K562 (cell line): Measurements from ENCODE around the gene TMEM61. TPM values are rescaled to one million over a fixed set of nuclear protein-coding genes. Genes with fewer than 3 reads are reported as not detected.

Experiments
- ATAC-seq: fragments of 200-7000 bp; cut with Tn5 transposase; 3 replicates; pipeline ENCODE4 v1.9.1; 2020; ENCODE audit warnings: moderate library complexity
- BruUV-seq: library from RNA; stranded (reverse); fragments of 400-500 nt; replicated peaks from 2 replicates; lab custom pipeline; 2021; lab: Mats Ljungman, UMichigan
- CTCF ChIA-PET: fragments of 300-600 bp; formaldehyde crosslinking; extraction: SDS; loops from one replicate; lab custom pipeline; 2021; ENCODE audit warnings: low intra/inter-chr PET ratio; lab: Yijun Ruan, JAX
- POLR2A ChIA-PET: fragments of 300-600, 350-650 bp; sonication (Branson Sonifier 250); formaldehyde crosslinking; extraction: SDS; loops from one replicate; lab custom pipeline; 2021; ENCODE audit warnings: antibody characterized with exemption, inconsistent platforms; lab: Yijun Ruan, JAX
- DNase-seq, 4 experiments: peaks; one replicate each; pipeline versions ENCODE4 v3.0.0 to v3.0.0-alpha.2; 2011 to 2018; ENCODE audit warnings: low spot score in 3 of 4, mixed read lengths in 3 of 4; ENCODE audit errors: extremely low read depth in 1 of 4
- FAIRE-seq: peaks from 2 replicates; lab custom pipeline; 2011; peaks lifted over from hg19 to GRCh38; lab: Jason Lieb, UNC
- H2AFZ ChIP-seq: 2 replicates; pipeline ENCODE4 v1.6.0; 2011; ENCODE audit warnings: low read depth, low read length, control low read depth, inconsistent platforms
- H3K27ac ChIP-seq: fragments of 200-600 bp; 3 replicates; pipeline ENCODE4 v1.8.0; 2011; ENCODE audit warnings: low read depth, mild to moderate bottlenecking, control low read depth, inconsistent platforms, low read length, moderate library complexity, mixed read lengths; ENCODE audit errors: extremely low read depth
- H3K27me3 ChIP-seq, 2 experiments: fragments of 300-600 bp in 1 of 2; 2 replicates in 1 of 2; 3 replicates in 1 of 2; pipeline versions ENCODE4 v1.6.0 to v1.8.0; 2011; ENCODE audit warnings: inconsistent platforms in 2 of 2, low read length in 2 of 2, mild to moderate bottlenecking in 1 of 2, mixed read lengths in 1 of 2, moderate library complexity in 1 of 2; ENCODE audit not compliant: control insufficient read depth in 2 of 2, insufficient read depth in 2 of 2
- H3K36me3 ChIP-seq: fragments of 300-600 bp; 3 replicates; pipeline ENCODE4 v1.8.0; 2011; ENCODE audit warnings: mild to moderate bottlenecking, low read length, inconsistent platforms; ENCODE audit not compliant: control insufficient read depth, insufficient read depth
- H3K4me1 ChIP-seq, 2 experiments: fragments of 200-600 bp in 1 of 2; replicated peaks in 1 of 2; 2 replicates in 1 of 2; 3 replicates in 1 of 2; pipeline versions ENCODE4 v1.5.1 to v1.8.0; 2011; ENCODE audit warnings: inconsistent platforms in 2 of 2, low read length in 2 of 2, mild to moderate bottlenecking in 1 of 2, mixed read lengths in 1 of 2, moderate library complexity in 1 of 2; ENCODE audit not compliant: control insufficient read depth in 2 of 2, insufficient read depth in 2 of 2
- H3K4me2 ChIP-seq: 2 replicates; pipeline ENCODE4 v1.6.1; 2011; ENCODE audit warnings: low read length, control low read depth, inconsistent platforms, mixed read lengths; ENCODE audit not compliant: insufficient read depth
- H3K4me3 ChIP-seq: fragments of 200-600 bp; sonication (generic), shearing (Covaris generic); 2 replicates; pipeline ENCODE4 v1.5.1; 2016; ENCODE audit warnings: control low read depth, inconsistent platforms
- H3K79me2 ChIP-seq: fragments of 200-600 bp; 3 replicates; pipeline ENCODE4 v1.8.0; 2011; ENCODE audit warnings: low read length, inconsistent platforms; ENCODE audit not compliant: control insufficient read depth, insufficient read depth
- H3K9ac ChIP-seq, 2 experiments: 2 replicates each; pipeline versions ENCODE4 v1.6.0 to v1.6.1; 2011; ENCODE audit warnings: low read depth in 2 of 2, low read length in 2 of 2, control low read depth in 1 of 2, inconsistent platforms in 1 of 2, mild to moderate bottlenecking in 1 of 2, mixed read lengths in 1 of 2; ENCODE audit not compliant: insufficient read depth in 1 of 2
- H3K9me1 ChIP-seq: one replicate; pipeline ENCODE4 v1.6.0; 2011; ENCODE audit warnings: inconsistent platforms, mild to moderate bottlenecking, low read length, moderate library complexity; ENCODE audit not compliant: control insufficient read depth, insufficient read depth
- H3K9me3 ChIP-seq: replicated peaks from 2 replicates; pipeline ENCODE4 v1.5.1; 2011; ENCODE audit warnings: low read depth, low read length, inconsistent platforms; ENCODE audit not compliant: control insufficient read depth, insufficient read depth
- H4K20me1 ChIP-seq: replicated peaks from 2 replicates; pipeline ENCODE4 v1.6.1; 2011; ENCODE audit warnings: low read length, inconsistent platforms, mixed read lengths; ENCODE audit not compliant: control insufficient read depth, insufficient read depth
- ATF7 ChIP-seq: fragments of 450-650 bp; IDR thresholded peaks from 2 replicates; pipeline ENCODE4 v1.7.1; 2014; ENCODE audit warnings: mild to moderate bottlenecking, moderate library complexity
- BCOR ChIP-seq: fragments of 450-650 bp; IDR thresholded peaks from 2 replicates; pipeline ENCODE4 v1.6.1; 2016
- CBFA2T3 ChIP-seq: fragments of 450-650 bp; IDR thresholded peaks from 2 replicates; pipeline ENCODE4 v1.6.1; 2017
- EHMT2 ChIP-seq: fragments of 450-650 bp; IDR thresholded peaks from 2 replicates; pipeline ENCODE4 v1.6.1; 2018; ENCODE audit warnings: antibody characterized with exemption
- ELF4 ChIP-seq: fragments of 450-650 bp; formaldehyde crosslinking; IDR thresholded peaks from 2 replicates; pipeline ENCODE4 v1.4.0; 2022; ENCODE audit warnings: missing genetic modification characterization
- HDAC1 ChIP-seq, 2 experiments: fragments of 450-650 bp; IDR thresholded peaks; 2 replicates each; pipeline ENCODE4 v1.6.1; 2016 to 2017; ENCODE audit warnings: inconsistent platforms in 1 of 2, mild to moderate bottlenecking in 1 of 2, moderate library complexity in 1 of 2
- HDGF ChIP-seq: fragments of 450-650 bp; IDR thresholded peaks from 2 replicates; pipeline ENCODE4 v1.6.1; 2016
- KAT8 ChIP-seq: fragments of 450-650 bp; IDR thresholded peaks from 2 replicates; pipeline ENCODE4 v1.6.1; 2016; ENCODE audit warnings: low read depth, mild to moderate bottlenecking
- MCM5 ChIP-seq: fragments of 450-650 bp; IDR thresholded peaks from 2 replicates; pipeline ENCODE4 v1.6.1; 2016; ENCODE audit warnings: low read depth
- MITF ChIP-seq: IDR thresholded peaks from 2 replicates; pipeline ENCODE4 v1.6.1; 2014; ENCODE audit warnings: antibody characterized with exemption
- MTA2 ChIP-seq: fragments of 450-650 bp; IDR thresholded peaks from 2 replicates; pipeline ENCODE4 v1.6.1; 2016; ENCODE audit warnings: low read depth
- PRMT5 ChIP-seq: sonication (generic); formaldehyde crosslinking; IDR thresholded peaks from 2 replicates; pipeline ENCODE4 v1.5.0; 2020; ENCODE audit warnings: missing genetic modification reagents
- RBM14 ChIP-seq: fragments of 200-400 bp; formaldehyde crosslinking; IDR thresholded peaks from 2 replicates; pipeline ENCODE4 v1.6.1; 2018; ENCODE audit warnings: low read depth, mild to moderate bottlenecking, low read length, moderate library complexity, borderline replicate concordance; ENCODE audit not compliant: insufficient read depth
- SETDB1 ChIP-seq: IDR thresholded peaks from one replicate; pipeline ENCODE4 v1.6.1; 2012; ENCODE audit warnings: low read length, control low read depth, inconsistent platforms
- SP2 ChIP-seq: IDR thresholded peaks from 2 replicates; pipeline ENCODE4 v1.6.1; 2011; ENCODE audit warnings: mild to moderate bottlenecking, low read depth, low read length, moderate library complexity; ENCODE audit not compliant: poor library complexity, severe bottlenecking; ENCODE audit errors: extremely low read depth
- U2AF2 ChIP-seq: fragments of 200-400 bp; formaldehyde crosslinking; optimal IDR thresholded peaks from 2 replicates; pipeline ENCODE3; 2017; ENCODE audit warnings: low read depth, mild to moderate bottlenecking, low read length
- ZFX ChIP-seq: sonication (generic); formaldehyde crosslinking; IDR thresholded peaks from 2 replicates; pipeline ENCODE4 v1.8.0; 2022; ENCODE audit warnings: mild to moderate bottlenecking, missing genetic modification reagents, moderate library complexity
- ZNF175 ChIP-seq: fragments of 200-800 bp; sonication (Bioruptor generic); IDR thresholded peaks from 2 replicates; pipeline ENCODE4 v1.6.1; 2016; ENCODE audit warnings: low read depth, mild to moderate bottlenecking, missing genetic modification characterization, missing compliant biosample characterization
- ZNF277 ChIP-seq: fragments of 250-450 bp; sonication (Bioruptor Pico); IDR thresholded peaks from 2 replicates; pipeline ENCODE4 v1.8.0; 2022; ENCODE audit warnings: inconsistent platforms, mild to moderate bottlenecking, moderate library complexity, borderline replicate concordance
- ZNF512 ChIP-seq: IDR thresholded peaks from 2 replicates; pipeline ENCODE4 v1.6.1; 2016; ENCODE audit warnings: missing genetic modification characterization, missing compliant biosample characterization
- ZNF766 ChIP-seq: fragments of 200-800 bp; sonication (Bioruptor generic); conservative IDR thresholded peaks from 2 replicates; pipeline ENCODE4 v1.6.1; 2016; ENCODE audit warnings: missing genetic modification characterization, missing compliant biosample characterization
- WGBS: fragments of 100-300 bp; shearing (Covaris generic); methylation state at CpG from one replicate; pipeline ENCODE4 v1.1.6; 2016; ENCODE audit warnings: low coverage, mixed read lengths; ENCODE audit not compliant: insufficient coverage; ENCODE audit errors: missing lambda C conversion rate; 5-methylcytosine and 5-hydroxymethylcytosine counted together
- in situ Hi-C: fragments of 300-500 bp; cut with MboI; formaldehyde crosslinking; loops from 4 replicates; pipeline ENCODE4 v1.15.0; 2018; ENCODE audit warnings: inconsistent platforms, mixed read lengths
- intact Hi-C: fragments of 100-400 bp; cut with micrococcal nuclease; formaldehyde crosslinking; loops from 2 replicates; pipeline ENCODE4 v1.14.2; 2022
- polyA plus RNA-seq, 8 experiments: library from polyadenylated mRNA; depleted of rRNA in 4 of 8; stranded (reverse) in 5 of 8; unstranded in 3 of 8; fragments of >200 nt; fragmentation: Nextera tagmentation in 2 of 8; fragmentation: Illumina TruSeq in 1 of 8; extraction: Ambion mirVana in 2 of 8; extraction: Trizol in 1 of 8; gene quantifications; 2 replicates each; pipeline versions ENCODE4 v1.2.1 to v1.2.3, GENCODE V29; 2011 to 2014; ENCODE audit warnings: inconsistent platforms in 1 of 8, missing spikeins in 1 of 8
- total RNA-seq, 7 experiments: library from RNA; depleted of rRNA in 6 of 7; stranded (reverse); fragments of >200 nt in 6 of 7; fragmentation: Illumina TruSeq in 2 of 7; extraction: Trizol in 2 of 7; gene quantifications; 2 replicates each; pipeline versions ENCODE4 v1.2.1 to v1.2.3, GENCODE V29; 2011 to 2021; ENCODE audit warnings: low replicate concordance in 1 of 7

TMEM61 gene
- total and polyA plus RNA-seq, 9 of the 15 experiments (the other 6 are each of a cell fraction or from before 2014, with no cell fraction given): not detected

- Histone ChIP-seq H3K4me1 (peaks cover 0 to 7% of the 10 kb centered on the region in 2 experiments; a peak in 2 of 5 replicates), H3K9ac (no peak overlapping the region), H3K27me3 (peaks cover 0 to 34% of the 10 kb centered on the region in 2 experiments; a peak in 2 of 5 replicates), H3K4me3 (no peak overlapping the region), H3K27ac (no peak overlapping the region), H3K9me1 (no peaks in the 10 kb centered on the region), H4K20me1 (peaks cover 2% of the 10 kb centered on the region; the same call in 1 of the 2 replicates), H3K79me2 (no peaks in the 10 kb centered on the region), H3K4me2 (no peak overlapping the region), H3K36me3 (no peaks in the 10 kb centered on the region), H3K9me3 (no peaks in the 10 kb centered on the region), H2AFZ (no peak overlapping the region)
- intact Hi-C loops (no loop called here), in situ Hi-C loops (no loop called here)
- ChIA-PET CTCF (no interaction called here), POLR2A (interaction anchor here (0.7 to 1.2 kb wide), 3 partner anchors 19 to 72 kb away, joined by 3 to 4 read pairs (median 4); no protein-coding TSS in a partner anchor)
- DNase-seq (no peak), FAIRE-seq (peak; percentile 79), ATAC-seq (no peak)
- TF ChIP-seq EHMT2 (0 out of 2 replicates have a peak, but pooled peaks have one; percentile 32), ZNF175 (no peak), MTA2 (no peak), ZNF766 (CRISPR knock-in tag) (no peak), ZNF512 (no peak), BCOR (no peak), HDGF (no peak), PRMT5 (CRISPR knock-in tag) (no peak), SP2 (no peak), RBM14 (no peak), HDAC1 (IDR thresholded peaks at IDR 0.05) (peak in 1 of 2 experiments; percentile 53; a peak in 1 of 4 replicates), ATF7 (no peak), ELF4 (CRISPR knock-in tag) (peak; percentile 66; the same call in 1 of the 2 replicates), MITF (no peak), U2AF2 (no peak), ZNF277 (CRISPR knock-in tag) (no peak), KAT8 (no peak), CBFA2T3 (no peak), SETDB1 (no peak), ZFX (no peak), MCM5 (no peak)
- no TSS peak for BruUV-seq
- 0% methylated on average over 2 of the region's 2 CpGs for WGBS
Measured at GRCh38 chr1:55002686-55003085, 22.3 kb downstream of the TMEM61 start.
